OCI-LY3 (cell line): ENCODE results near the gene PPP3CA.

ENCODE experiments used
- H2AFZ ChIP-seq: fragments of 200-600, 300-600 bp; shearing (Covaris generic); 2 replicates; pipeline ENCODE4 v1.6.0; 2014; ENCODE audit warnings: antibody characterized with exemption, low read depth, low read length
- H3K27ac ChIP-seq: fragments of 200-600, 300-600 bp; sonication (generic); 2 replicates; pipeline ENCODE4 v1.5.1; 2014; ENCODE audit warnings: mild to moderate bottlenecking, low read length, moderate library complexity, mixed read lengths
- H3K27me3 ChIP-seq: fragments of 200-600, 300-600 bp; sonication (generic); 2 replicates; pipeline ENCODE4 v1.6.1; 2014; ENCODE audit warnings: low read depth, low read length, mixed read lengths
- H3K36me3 ChIP-seq: fragments of 200-600, 300-600 bp; sonication (generic); replicated peaks from 2 replicates; pipeline ENCODE3; 2014; ENCODE audit warnings: low read depth, low read length, mixed read lengths
- H3K4me1 ChIP-seq: fragments of 300-600, 200-600 bp; sonication (generic); 2 replicates; pipeline ENCODE4 v1.6.1; 2014; ENCODE audit warnings: low read length, mixed read lengths
- H3K4me2 ChIP-seq: fragments of 200-600, 300-600 bp; sonication (generic); 2 replicates; pipeline ENCODE4 v1.6.1; 2014; ENCODE audit warnings: low read length, mixed read lengths
- H3K4me3 ChIP-seq: fragments of 300-600, 200-600 bp; sonication (generic); 2 replicates; pipeline ENCODE4 v1.5.1; 2014; ENCODE audit warnings: antibody characterized with exemption, mild to moderate bottlenecking, low read length, moderate library complexity
- H3K79me2 ChIP-seq: fragments of 300-600, 200-600 bp; shearing (Covaris generic); 2 replicates; pipeline ENCODE4 v1.6.1; 2014; ENCODE audit warnings: mild to moderate bottlenecking, low read length, mixed read lengths
- H3K9ac ChIP-seq: fragments of 300-600, 200-600 bp; shearing (Covaris generic); 2 replicates; pipeline ENCODE4 v1.6.0; 2014; ENCODE audit warnings: mild to moderate bottlenecking, low read length, moderate library complexity
- H3K9me3 ChIP-seq: fragments of 200-600, 300-600 bp; shearing (Covaris generic); 2 replicates; pipeline ENCODE4 v1.6.1; 2014; ENCODE audit warnings: low read length, mixed read lengths; ENCODE audit not compliant: insufficient read depth
- H4K20me1 ChIP-seq: fragments of 200-600, 300-600 bp; sonication (generic); 2 replicates; pipeline ENCODE4 v1.6.1; 2016; ENCODE audit warnings: low read length, mixed read lengths; ENCODE audit not compliant: insufficient read depth
- CTCF ChIP-seq: fragments of 200-600, 300-600 bp; sonication (generic); IDR thresholded peaks from 2 replicates; pipeline ENCODE4 v1.5.1; 2014; ENCODE audit warnings: antibody characterized with exemption, low read length, low read depth
- EZH2phosphoT487 ChIP-seq: fragments of 200-600 bp; shearing (Covaris generic); IDR thresholded peaks from 2 replicates; pipeline ENCODE4 v1.6.1; 2018; ENCODE audit warnings: antibody characterized with exemption, mixed run types, low read depth

Gene PPP3CA

GRCh38 chr4:101115887-101116286 is 231.4 kb downstream of the PPP3CA start:
- Histone ChIP-seq H3K27ac (no peak overlapping the region), H3K9ac (no peak overlapping the region), H3K4me3 (no peak overlapping the region), H3K36me3 (no peaks in the 10 kb centered on the region), H3K4me2 (no peak overlapping the region), H3K27me3 (no peaks in the 10 kb centered on the region), H4K20me1 (no peaks in the 10 kb centered on the region), H2AFZ (no peak overlapping the region), H3K9me3 (no peaks in the 10 kb centered on the region), H3K4me1 (no peaks in the 10 kb centered on the region), H3K79me2 (no peaks in the 10 kb centered on the region)
- no peak for TF ChIP-seq CTCF
- no peak for TF ChIP-seq EZH2phosphoT487

GRCh38 chr4:101114936-101115372 is 232.4 kb downstream of the PPP3CA start:
- no peaks in the 10 kb centered on the region for H3K36me3 ChIP-seq
- H3K4me1 ChIP-seq: no peaks in the 10 kb centered on the region
- H3K4me3 ChIP-seq: no peak overlapping the region
- no peak overlapping the region for H3K9ac ChIP-seq
- no peak overlapping the region for H2AFZ ChIP-seq
- no peaks in the 10 kb centered on the region for H4K20me1 ChIP-seq
- H3K27me3 ChIP-seq: no peaks in the 10 kb centered on the region
- H3K4me2 ChIP-seq: no peak overlapping the region
- no peaks in the 10 kb centered on the region for H3K9me3 ChIP-seq
- no peak for TF ChIP-seq CTCF
- no peak for TF ChIP-seq EZH2phosphoT487
- no peaks in the 10 kb centered on the region for H3K79me2 ChIP-seq
- H3K27ac ChIP-seq: no peak overlapping the region

- H3K27me3 ChIP-seq: no peaks in the 10 kb centered on the region
- peak overlapping the region; percentile 49 for H3K4me2 ChIP-seq
- H3K9me3 ChIP-seq: no peaks in the 10 kb centered on the region
- H3K9ac ChIP-seq: no peak overlapping the region
- H3K4me1 ChIP-seq: peaks cover 28% of the 10 kb centered on the region
- H2AFZ ChIP-seq: no peak overlapping the region
- no peaks in the 10 kb centered on the region for H3K79me2 ChIP-seq
- no peak for TF ChIP-seq CTCF
- no peak for TF ChIP-seq EZH2phosphoT487
- no peak overlapping the region for H3K4me3 ChIP-seq
- no peak overlapping the region for H3K27ac ChIP-seq
- H4K20me1 ChIP-seq: peaks cover 11% of the 10 kb centered on the region
- H3K36me3 ChIP-seq: no peaks in the 10 kb centered on the region
These were observed 242.8 kb downstream of the PPP3CA start for GRCh38 chr4:101104312-101105052.

GRCh38 chr4:101103381-101104142 is 243.8 kb downstream of the PPP3CA start:
- H3K27ac ChIP-seq: peak overlapping the region; percentile 13
- H3K4me2 ChIP-seq: peak overlapping the region; percentile 49
- H3K9ac ChIP-seq: no peak overlapping the region

More at GRCh38 chr4:101103381-101104142, 243.8 kb downstream of the PPP3CA start:
- Histone ChIP-seq H2AFZ (no peak overlapping the region), H3K4me3 (no peak overlapping the region), H3K79me2 (no peaks in the 10 kb centered on the region), H3K36me3 (no peaks in the 10 kb centered on the region), H3K4me1 (peaks cover 28% of the 10 kb centered on the region), H3K27me3 (no peaks in the 10 kb centered on the region), H4K20me1 (peaks cover 11% of the 10 kb centered on the region), H3K9me3 (no peaks in the 10 kb centered on the region)
- TF ChIP-seq EZH2phosphoT487 (no peak), CTCF (no peak)
